GM12864 (cell line): Measurements from ENCODE around the gene LENG8.

Experiments used
- DNase-seq: peaks from one replicate; pipeline ENCODE4 v3.0.0-alpha.2; 2011; ENCODE audit warnings: low read depth
- H3K4me3 ChIP-seq: 2 replicates; pipeline ENCODE4 v1.5.1; 2011; ENCODE audit warnings: mild to moderate bottlenecking, low read depth, low read length, control low read depth
- CTCF ChIP-seq: IDR thresholded peaks from 2 replicates; pipeline ENCODE4 v1.5.1; 2011; ENCODE audit warnings: low read depth, mild to moderate bottlenecking, moderate library complexity, low read length, control low read depth, inconsistent platforms; ENCODE audit errors: missing control alignments

LENG8 gene

GRCh38 chr19:54448774-54449700 is at the start of gene LENG8:
LENG8 (plus strand) TSS chr19:54449199; CDS start chr19:54451345, 2,146 bp downstream.
- TF ChIP-seq CTCF: no peak
- H3K4me3 ChIP-seq: peak within 1 kb of the TSS; percentile 91
- DNase-seq: peak; percentile 96

GRCh38 chr19:54400913-54401312 is 48.1 kb upstream of the LENG8 start:
- no peak overlapping the region for H3K4me3 ChIP-seq
- no peak for TF ChIP-seq CTCF
- DNase-seq: no peak

- DNase-seq: no peak
- H3K4me3 ChIP-seq: no peak overlapping the region
- TF ChIP-seq CTCF: no peak
Observed at GRCh38 chr19:54403054-54403453, 45.9 kb upstream of the LENG8 start.

- no peak for DNase-seq
- no peak overlapping the region for H3K4me3 ChIP-seq
- TF ChIP-seq CTCF: no peak
Observed at GRCh38 chr19:54405628-54406027, 43.4 kb upstream of the LENG8 start.

GRCh38 chr19:54407780-54408179 is 41.2 kb upstream of the LENG8 start:
- no peak for DNase-seq
- H3K4me3 ChIP-seq: no peak overlapping the region
- TF ChIP-seq CTCF: no peak

GRCh38 chr19:54408456-54409026 is 40.5 kb upstream of the LENG8 start:
- TF ChIP-seq CTCF: no peak
- H3K4me3 ChIP-seq: no peak overlapping the region
- no peak for DNase-seq
